ENCODE data around the gene DUX4. TPM values are rescaled to one million over a fixed set of nuclear protein-coding genes. Genes with fewer than 3 reads are reported as not detected.
"Not testable (repeated sequence)": the region's sequence is repeated elsewhere in the genome, so short reads cannot be mapped to it uniquely, and the experiment has no call there.

DUX4 gene
- total RNA-seq (2014; rRNA removed; shearing (Covaris generic)): not detected in 2 replicates

GRCh38 chr4:190173428-190173827 lies at the start of gene DUX4:
Gene DUX4 (plus strand): TSS chr4:190173774. CDS start chr4:190173774, 0 bp downstream.
- in situ Hi-C loops (cut with HindIII; ENCODE audit: low sequenced_read_pairs); DNase-seq (ENCODE audit: low spot score): not testable (repeated sequence)

- in situ Hi-C loops (cut with HindIII; ENCODE audit: low sequenced_read_pairs); DNase-seq (ENCODE audit: low spot score): not testable (repeated sequence)
These were observed 1.9 kb downstream of the DUX4 start for GRCh38 chr4:190175436-190175835.

- in situ Hi-C loops (cut with HindIII; ENCODE audit: low sequenced_read_pairs); DNase-seq (ENCODE audit: low spot score): not testable (repeated sequence)
These were observed 4.4 kb downstream of the DUX4 start for GRCh38 chr4:190177727-190178605.

GRCh38 chr4:190178606-190178990 lies 5.0 kb downstream of the DUX4 start:
- in situ Hi-C loops (cut with HindIII; ENCODE audit: low sequenced_read_pairs); DNase-seq (ENCODE audit: low spot score): not testable (repeated sequence)

DNA sequence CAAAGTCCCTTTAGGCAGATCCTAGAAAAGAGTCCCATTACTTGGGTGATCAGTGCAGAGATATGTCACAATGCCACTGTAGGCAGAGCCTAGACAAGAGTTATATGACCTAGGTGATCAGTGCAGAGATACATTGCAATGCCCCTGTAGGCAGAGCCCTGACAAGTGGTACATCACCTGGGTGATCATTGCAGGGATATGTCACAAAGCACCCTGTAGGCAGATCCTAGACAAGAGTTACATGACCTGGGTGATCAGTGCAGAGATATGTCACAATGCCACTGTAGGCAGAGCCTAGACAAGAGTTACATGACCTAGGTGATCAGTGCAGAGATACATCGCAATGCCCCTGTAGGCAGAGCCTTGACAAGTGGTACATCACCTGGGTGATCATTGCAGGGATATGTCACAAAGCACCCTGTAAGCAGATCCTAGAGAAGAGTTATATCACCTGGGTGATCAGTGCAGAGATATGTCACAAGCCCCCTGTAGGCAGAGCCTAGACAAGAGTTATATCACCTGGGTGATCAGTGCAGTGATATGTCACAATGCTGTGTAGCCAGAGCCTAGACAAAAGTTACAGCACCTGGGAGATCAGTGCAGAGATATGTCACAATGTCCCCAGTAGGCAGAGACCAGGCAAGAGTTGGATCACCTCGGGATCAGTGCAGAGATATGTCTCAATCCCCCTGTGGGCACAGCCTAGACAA lies 5.6 kb downstream of the DUX4 start:
- DNase-seq (ENCODE audit: low spot score); in situ Hi-C loops (cut with HindIII; ENCODE audit: low sequenced_read_pairs): not testable (repeated sequence)

DNA sequence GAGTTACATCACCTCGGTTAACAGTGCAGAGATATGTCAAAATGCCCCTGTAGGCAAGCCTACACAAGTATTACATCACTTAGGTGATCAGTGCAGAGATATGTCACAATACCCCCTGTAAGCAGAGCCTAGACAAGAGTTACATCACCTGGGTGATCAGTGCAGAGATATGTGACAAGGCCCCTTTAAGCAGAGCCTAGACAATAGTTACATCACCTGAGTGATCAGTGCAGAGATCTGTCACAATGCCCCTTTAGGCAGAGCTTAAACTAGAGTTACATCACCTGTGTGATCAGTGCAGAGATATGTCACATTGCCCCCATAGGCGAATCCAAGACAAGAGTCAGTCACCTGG lies 6.1 kb downstream of the DUX4 start:
- in situ Hi-C loops (cut with HindIII; ENCODE audit: low sequenced_read_pairs); DNase-seq (ENCODE audit: low spot score): not testable (repeated sequence)

DNA sequence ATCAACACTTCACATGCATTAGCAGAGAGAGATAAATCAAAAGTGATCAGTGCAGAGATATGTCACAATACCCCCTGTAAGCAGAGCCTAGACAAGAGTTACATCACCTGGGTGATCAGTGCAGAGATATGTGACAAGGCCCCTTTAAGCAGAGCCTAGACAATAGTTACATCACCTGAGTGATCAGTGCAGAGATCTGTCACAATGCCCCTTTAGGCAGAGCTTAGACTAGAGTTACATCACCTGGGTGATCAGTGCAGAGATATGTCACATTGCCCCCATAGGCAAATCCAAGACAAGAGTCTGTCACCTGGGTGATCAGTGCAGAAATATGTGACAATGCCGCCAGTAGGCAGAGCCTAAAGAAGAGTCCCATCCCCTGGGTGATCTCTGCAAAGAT lies 7.4 kb downstream of the DUX4 start:
- in situ Hi-C loops (cut with HindIII; ENCODE audit: low sequenced_read_pairs); DNase-seq (ENCODE audit: low spot score): not testable (repeated sequence)

- not testable (repeated sequence) for DNase-seq (ENCODE audit: low spot score)
These were observed 8.0 kb downstream of the DUX4 start for GRCh38 chr4:190181481-190182100.

DNA sequence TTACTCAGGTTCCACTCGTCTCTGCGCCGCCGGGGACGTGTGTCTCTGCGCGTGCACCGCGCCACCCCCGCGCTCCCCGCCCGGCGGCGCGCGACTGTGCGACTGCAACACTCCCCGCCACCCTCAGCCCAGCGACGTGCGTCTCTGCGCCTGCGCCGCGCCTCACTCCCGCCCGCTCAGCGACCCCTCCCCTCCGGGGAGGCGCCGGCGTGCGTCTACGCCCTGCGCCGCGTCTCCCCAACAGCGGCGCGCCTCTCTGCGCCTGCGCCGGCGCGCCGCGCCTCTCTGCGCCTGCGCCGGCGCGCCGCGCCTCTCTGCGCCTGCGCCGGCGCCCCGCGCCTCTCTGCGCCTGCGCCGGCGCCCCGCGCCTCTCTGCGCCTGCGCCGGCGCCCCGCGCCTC lies 29.9 kb downstream of the DUX4 start:
- DNase-seq (ENCODE audit: low spot score); in situ Hi-C loops (cut with HindIII; ENCODE audit: low sequenced_read_pairs): not testable (repeated sequence)

More at GRCh38 chr4:190181481-190182100, 8.0 kb downstream of the DUX4 start:
- in situ Hi-C loops (cut with HindIII; ENCODE audit: low sequenced_read_pairs): not testable (repeated sequence)

Other genes with a start within 250 kb of the DUX4 start
- 37.6 and 42.1 TPM in 2 replicates for gene FRG1, start 232.9 kb upstream of the DUX4 start, total RNA-seq (2014; rRNA removed; shearing (Covaris generic))
- not detected in 2 replicates for gene FRG2, start 146.5 kb upstream of the DUX4 start, total RNA-seq (2014; rRNA removed; shearing (Covaris generic))
- gene DBET, start 109.3 kb upstream of the DUX4 start, total RNA-seq (2014; rRNA removed; shearing (Covaris generic)): not detected in 2 replicates

Data from G401 (cell line).